Limb (tissue), 2 donors: ENCODE data around the gene SYMPK.
"Not testable (repeated sequence)": the region's sequence is repeated elsewhere in the genome, so short reads cannot be mapped to it uniquely, and the experiment has no call there.

Experiments
- DNase-seq, 2 donors: peaks; one replicate each; pipeline ENCODE4 v3.0.0-alpha.2; 2016; ENCODE audit errors: extremely low spot score in 2 of 2

SYMPK gene

GRCh38 chr19:45805719-45806118 is 57.2 kb downstream of the SYMPK start:
- DNase-seq: no peak

GRCh38 chr19:45804959-45805230 is 58.1 kb downstream of the SYMPK start:
- no peak for DNase-seq

GRCh38 chr19:45804140-45804958 is 58.6 kb downstream of the SYMPK start:
- DNase-seq: no peak

GRCh38 chr19:45801603-45802175 is 61.3 kb downstream of the SYMPK start:
- DNase-seq: no peak

GRCh38 chr19:45800070-45800553 is 62.8 kb downstream of the SYMPK start:
- peak in 1 of 2 donors; percentile 30 for DNase-seq

GRCh38 chr19:45799541-45799940 is 63.4 kb downstream of the SYMPK start:
- DNase-seq: not testable (repeated sequence)

- DNase-seq: peak; percentile 67 to 83
Observed at GRCh38 chr19:45798995-45799517, 63.9 kb downstream of the SYMPK start.

GRCh38 chr19:45794627-45795026 is 68.3 kb downstream of the SYMPK start:
- no peak for DNase-seq

GRCh38 chr19:45793876-45794275 is 69.1 kb downstream of the SYMPK start:
- DNase-seq: no peak

- no peak for DNase-seq
Observed at GRCh38 chr19:45793178-45793564, 69.8 kb downstream of the SYMPK start.

GRCh38 chr19:45792470-45793177 is 70.3 kb downstream of the SYMPK start, which contains the start of gene DMWD:
Gene DMWD, minus strand, starts transcription at chr19:45792845. Its CDS starts 89 bp downstream, at chr19:45792756.
- DNase-seq: peak; percentile 99 to 100

- no peak for DNase-seq
Observed at GRCh38 chr19:45791744-45792469, 71.0 kb downstream of the SYMPK start.

GRCh38 chr19:45790942-45791341 is 72.0 kb downstream of the SYMPK start:
- DNase-seq: no peak

GRCh38 chr19:45789035-45789786 is 73.7 kb downstream of the SYMPK start:
- DNase-seq: no peak

- DNase-seq: no peak
Observed at GRCh38 chr19:45786533-45786894, 76.4 kb downstream of the SYMPK start.

- DNase-seq: peak in 1 of 2 donors; percentile 31
Observed at GRCh38 chr19:45785781-45786532, 77.0 kb downstream of the SYMPK start.

GRCh38 chr19:45785097-45785496 is 77.8 kb downstream of the SYMPK start:
- no peak for DNase-seq

GRCh38 chr19:45784096-45784495 is 78.9 kb downstream of the SYMPK start:
- no peak for DNase-seq

GRCh38 chr19:45782820-45783785 is 79.8 kb downstream of the SYMPK start:
- no peak for DNase-seq
